ENCODE measurements around the gene UBR3.
"Not testable (repeated sequence)": the region's sequence is repeated elsewhere in the genome, so short reads cannot be mapped to it uniquely, and the experiment has no call there.

The UBR3 gene

DNA sequence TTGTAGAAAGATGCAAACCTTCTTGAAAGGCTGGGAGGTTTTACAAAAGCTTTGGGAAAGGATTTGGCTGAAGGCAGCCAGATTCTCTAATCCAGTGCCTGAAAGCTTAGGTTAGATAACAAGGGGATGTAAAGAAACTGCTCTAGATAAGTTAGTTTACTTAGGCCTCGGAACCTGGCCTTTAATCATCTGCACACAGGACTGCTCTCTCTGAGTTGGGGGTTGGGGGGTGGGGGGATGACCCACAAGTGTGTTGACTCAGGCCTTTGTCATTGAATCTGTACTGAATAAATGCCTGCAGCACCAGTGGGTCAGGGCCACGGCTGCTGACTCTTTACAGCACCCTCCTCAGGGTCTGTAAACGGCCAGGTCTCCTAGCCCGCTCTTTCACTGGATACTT, 292.1 kb downstream of the UBR3 start:
- DNase-seq = not testable (repeated sequence)

DNA sequence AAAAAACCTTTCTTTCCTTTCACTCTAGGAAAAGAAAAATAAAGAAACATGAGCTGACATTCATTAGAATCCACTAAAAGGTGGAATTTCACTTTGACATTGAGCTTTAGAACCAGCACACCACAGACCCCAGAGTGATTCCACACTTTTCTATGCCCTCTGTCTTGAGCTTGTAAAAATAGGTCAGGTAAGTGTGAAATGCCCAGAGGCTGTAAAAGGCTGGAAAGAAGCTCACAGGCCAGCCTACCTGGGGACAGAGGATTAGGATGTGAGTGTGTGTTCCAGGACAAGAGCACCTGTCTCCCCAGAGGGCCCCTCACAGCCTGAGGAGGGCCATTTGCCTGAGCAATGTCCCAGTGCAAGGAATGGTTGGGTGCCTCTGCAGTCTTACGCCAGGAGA, 294.4 kb downstream of the UBR3 start:
- no peak for DNase-seq

DNA sequence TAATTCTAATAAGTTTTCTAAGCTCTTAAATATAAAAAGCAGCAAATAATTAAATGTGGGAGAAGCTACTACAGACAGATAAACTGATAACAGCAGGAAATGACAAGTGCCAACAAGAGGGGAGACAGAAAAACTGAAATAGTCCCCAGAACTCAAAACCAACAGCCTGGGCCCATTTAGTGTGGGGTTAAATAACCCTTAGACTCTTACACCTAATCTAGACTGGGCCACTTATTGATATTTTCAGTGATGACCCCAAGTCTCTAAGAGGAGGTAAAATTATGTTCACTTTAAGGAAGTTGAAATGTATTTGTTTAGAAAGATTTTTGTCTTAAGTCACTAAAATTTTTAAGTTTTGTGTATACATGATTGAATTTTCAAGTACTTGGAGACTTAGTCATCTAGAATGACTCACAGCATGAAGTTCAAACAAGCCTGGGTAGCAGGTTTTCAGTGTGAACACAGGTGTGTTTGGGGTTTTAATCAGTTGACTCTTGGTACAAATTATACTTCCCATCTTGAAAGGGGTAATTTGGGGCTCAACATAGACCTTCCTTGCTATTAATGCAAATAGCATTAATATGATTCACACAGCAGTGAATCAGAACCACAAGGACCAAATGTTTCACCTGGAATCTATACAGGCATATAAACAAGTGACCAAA, 295.8 kb downstream of the UBR3 start:
- no peak for DNase-seq

DNA sequence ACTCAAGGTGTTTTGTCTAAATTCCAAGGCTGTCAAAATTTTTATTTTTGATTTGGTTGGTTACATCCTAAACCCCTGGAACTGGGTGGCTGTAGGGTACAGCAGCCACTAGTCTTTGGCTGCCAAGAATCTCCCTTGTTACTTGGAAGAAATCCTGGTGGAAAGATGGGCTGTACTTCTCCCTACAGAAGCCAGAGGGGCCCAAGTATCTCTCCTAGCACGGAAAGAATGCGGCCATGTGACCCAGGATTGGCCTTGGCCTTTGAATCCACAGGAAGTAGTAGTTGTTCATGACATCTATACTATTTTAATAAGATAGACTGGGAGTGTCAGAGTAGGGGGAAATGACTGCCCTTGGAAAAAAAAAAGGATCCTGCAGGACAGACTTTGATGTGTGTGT, 296.3 kb downstream of the UBR3 start:
- no peak for DNase-seq

DNA sequence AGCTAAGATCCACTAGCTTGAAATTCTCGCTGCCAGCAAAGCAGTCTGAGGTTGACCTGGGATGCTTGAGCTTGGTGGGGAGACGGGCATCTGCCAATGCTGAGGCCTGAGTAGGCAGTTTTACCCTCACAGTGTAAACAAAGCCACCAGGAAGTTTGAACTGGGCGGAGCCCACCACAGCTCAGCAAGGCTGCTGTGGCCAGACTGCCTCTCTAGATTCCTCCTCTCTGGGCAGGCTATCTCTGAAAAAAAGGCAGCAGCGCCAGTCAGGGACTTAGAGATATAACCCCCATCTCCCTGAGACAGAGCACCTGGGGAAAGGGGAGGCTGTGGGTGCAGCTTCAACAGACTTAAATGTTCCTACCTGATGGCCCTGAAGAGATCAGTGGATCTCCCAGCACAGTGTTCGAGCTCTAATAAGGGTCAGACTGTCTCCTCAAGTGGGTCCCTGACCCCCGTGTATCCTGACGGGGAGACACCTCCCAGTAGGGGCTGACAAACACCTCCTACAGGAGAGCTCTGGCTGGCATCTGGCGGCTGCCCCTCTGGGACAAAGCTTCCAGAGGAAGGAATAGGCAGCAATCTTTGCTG, 299.0 kb downstream of the UBR3 start:
- DNase-seq = not testable (repeated sequence)
